SH-SY5Y (cell line): ENCODE data around the gene SPTBN4.

Experiments
- GATA2 ChIP-seq: IDR thresholded peaks from 2 replicates; pipeline ENCODE4 v1.6.1; 2011; ENCODE audit warnings: mild to moderate bottlenecking, low read depth, low read length
- GATA3 ChIP-seq: IDR thresholded peaks from 2 replicates; pipeline ENCODE4 v1.6.1; 2011; ENCODE audit warnings: low read depth, mild to moderate bottlenecking, low read length, moderate library complexity

DNA sequence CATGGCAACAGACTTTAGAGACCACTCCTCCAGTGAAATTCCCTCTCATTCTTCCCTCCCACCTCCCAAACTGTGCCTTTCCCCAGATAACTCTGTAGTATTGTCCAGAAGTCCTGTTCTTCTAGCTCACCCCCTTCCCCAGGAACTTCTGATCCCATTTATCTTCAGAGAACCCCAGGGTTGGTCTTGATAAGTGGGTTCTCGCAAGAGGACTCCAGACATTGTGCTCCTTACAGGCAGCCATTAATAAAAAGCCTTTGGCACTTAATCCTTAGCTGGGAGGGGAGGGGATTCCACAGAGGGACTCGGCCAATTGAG lies 136.2 kb downstream of the SPTBN4 start:
- no peak for TF ChIP-seq GATA2
- TF ChIP-seq GATA3: no peak
